Thoracic aorta (tissue), 2 donors: ENCODE results near the gene GH1. TPM values are rescaled to one million over a fixed set of nuclear protein-coding genes. Genes with fewer than 3 reads are reported as not detected.
"Not testable (repeated sequence)": the region's sequence is repeated elsewhere in the genome, so short reads cannot be mapped to it uniquely, and the experiment has no call there.

Experiments used
- ATAC-seq: fragments of 150-250 bp; one replicate; pipeline ENCODE4 v1.8.0; 2017; ENCODE audit warnings: low read depth; ENCODE audit not compliant: insufficient number of reproducible peaks, low FRiP score
- DNase-seq: peaks from one replicate; pipeline ENCODE4 v3.0.0-alpha.2; 2020; ENCODE audit warnings: low spot score
- H3K27ac ChIP-seq, 2 donors: fragments of 200-600 bp; sonication (generic); 1 replicate in 1 of 2; 2 replicates in 1 of 2; pipeline ENCODE4 v1.5.1; 2016; ENCODE audit warnings: mild to moderate bottlenecking in 2 of 2, moderate library complexity in 2 of 2
- H3K27me3 ChIP-seq: fragments of 200-600 bp; sonication (generic); replicated peaks from 2 replicates; pipeline ENCODE4 v1.6.0; 2016; ENCODE audit warnings: mild to moderate bottlenecking; ENCODE audit not compliant: insufficient read depth
- H3K36me3 ChIP-seq: fragments of 200-600 bp; sonication (generic); one replicate; pipeline ENCODE4 v1.5.1; 2016
- H3K4me1 ChIP-seq, 2 donors: fragments of 200-600 bp; sonication (generic); 1 replicate in 1 of 2; 2 replicates in 1 of 2; pipeline versions ENCODE4 v1.5.1 to v1.6.0; 2016; ENCODE audit warnings: low read depth in 2 of 2, mild to moderate bottlenecking in 1 of 2; ENCODE audit not compliant: control insufficient read depth in 1 of 2
- H3K4me3 ChIP-seq: fragments of 200-600 bp; sonication (generic); 2 replicates; pipeline ENCODE4 v1.5.1; 2016; ENCODE audit warnings: mild to moderate bottlenecking
- H3K9me3 ChIP-seq: fragments of 200-600 bp; sonication (generic); 2 replicates; pipeline ENCODE4 v1.5.1; 2016
- total RNA-seq, 2 donors: library from RNA; depleted of rRNA; stranded (reverse); fragments of >200 nt; gene quantifications; one replicate each; pipeline versions ENCODE4 v1.1.0 to v1.2.3, GENCODE V29; 2016
- TF ChIP-seq, protein P1 (sequence below): fragments of 200-600 bp; sonication (generic); IDR thresholded peaks from one replicate; pipeline ENCODE4 v1.5.1; 2019; ENCODE audit warnings: antibody characterized with exemption

GH1 gene
- total RNA-seq = not detected

DNA sequence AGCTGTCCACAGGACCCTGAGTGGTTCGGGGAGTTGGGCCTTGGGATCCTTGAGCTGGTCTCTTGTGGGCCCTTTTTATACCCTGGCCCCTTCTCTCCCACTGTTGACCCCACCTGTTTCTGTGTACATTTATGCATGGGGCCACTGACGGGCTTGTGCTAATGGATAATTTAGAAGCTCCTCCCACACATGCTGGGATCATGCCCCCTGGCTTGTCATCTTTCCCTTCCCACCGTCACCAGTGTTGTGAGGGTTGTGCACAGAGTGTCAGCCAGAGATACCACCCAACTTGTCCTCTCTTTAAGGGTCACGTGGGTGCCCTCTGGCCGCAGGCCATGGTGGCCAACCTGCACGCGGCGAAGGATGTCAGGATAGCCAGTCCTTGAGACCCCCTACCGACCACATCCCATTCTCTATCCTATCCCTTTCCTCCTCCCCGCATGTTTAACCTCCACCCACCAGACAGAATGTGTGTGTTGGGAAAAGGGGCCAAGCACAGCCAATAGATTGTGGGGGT lies at the start of gene GH1:
TSS of gene GH1 (minus strand) at position 51 of the 517 bp plus-strand sequence. CDS start 63 bp downstream, outside the sequence.
- not testable (repeated sequence) for H3K4me3 ChIP-seq, H3K36me3 ChIP-seq, H3K27me3 ChIP-seq, DNase-seq, H3K27ac ChIP-seq, H3K4me1 ChIP-seq, ATAC-seq, H3K9me3 ChIP-seq

DNA sequence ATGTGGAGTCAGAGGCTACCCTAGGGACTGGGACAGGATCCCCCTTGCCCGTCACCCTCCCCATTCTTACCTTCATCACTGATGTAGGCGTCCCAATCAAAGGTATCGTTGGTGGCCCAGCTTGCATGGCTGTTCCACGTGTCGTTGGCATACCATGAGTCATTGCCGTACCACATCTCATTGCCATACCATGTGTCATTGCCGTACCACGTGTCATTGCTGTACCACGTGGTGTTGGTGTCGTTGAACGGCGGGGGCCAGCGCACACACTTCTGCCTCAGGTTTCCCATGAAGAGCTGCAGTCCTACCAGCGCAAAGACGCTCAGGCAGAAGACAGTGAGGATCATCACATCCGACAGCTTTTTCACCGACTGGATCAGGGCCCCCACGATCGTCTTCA lies 49.3 kb upstream of the GH1 start:
- no peaks in the 10 kb centered on the region for H3K36me3 ChIP-seq
- TF ChIP-seq, protein P1, sequence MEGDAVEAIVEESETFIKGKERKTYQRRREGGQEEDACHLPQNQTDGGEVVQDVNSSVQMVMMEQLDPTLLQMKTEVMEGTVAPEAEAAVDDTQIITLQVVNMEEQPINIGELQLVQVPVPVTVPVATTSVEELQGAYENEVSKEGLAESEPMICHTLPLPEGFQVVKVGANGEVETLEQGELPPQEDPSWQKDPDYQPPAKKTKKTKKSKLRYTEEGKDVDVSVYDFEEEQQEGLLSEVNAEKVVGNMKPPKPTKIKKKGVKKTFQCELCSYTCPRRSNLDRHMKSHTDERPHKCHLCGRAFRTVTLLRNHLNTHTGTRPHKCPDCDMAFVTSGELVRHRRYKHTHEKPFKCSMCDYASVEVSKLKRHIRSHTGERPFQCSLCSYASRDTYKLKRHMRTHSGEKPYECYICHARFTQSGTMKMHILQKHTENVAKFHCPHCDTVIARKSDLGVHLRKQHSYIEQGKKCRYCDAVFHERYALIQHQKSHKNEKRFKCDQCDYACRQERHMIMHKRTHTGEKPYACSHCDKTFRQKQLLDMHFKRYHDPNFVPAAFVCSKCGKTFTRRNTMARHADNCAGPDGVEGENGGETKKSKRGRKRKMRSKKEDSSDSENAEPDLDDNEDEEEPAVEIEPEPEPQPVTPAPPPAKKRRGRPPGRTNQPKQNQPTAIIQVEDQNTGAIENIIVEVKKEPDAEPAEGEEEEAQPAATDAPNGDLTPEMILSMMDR = no peak
- no peaks in the 10 kb centered on the region for H3K27me3 ChIP-seq
- no peak overlapping the region for H3K27ac ChIP-seq
- H3K9me3 ChIP-seq = no peaks in the 10 kb centered on the region
- DNase-seq (no peak), ATAC-seq (no peak)
- no peak overlapping the region for H3K4me3 ChIP-seq
- H3K4me1 ChIP-seq = no peaks in the 10 kb centered on the region

DNA sequence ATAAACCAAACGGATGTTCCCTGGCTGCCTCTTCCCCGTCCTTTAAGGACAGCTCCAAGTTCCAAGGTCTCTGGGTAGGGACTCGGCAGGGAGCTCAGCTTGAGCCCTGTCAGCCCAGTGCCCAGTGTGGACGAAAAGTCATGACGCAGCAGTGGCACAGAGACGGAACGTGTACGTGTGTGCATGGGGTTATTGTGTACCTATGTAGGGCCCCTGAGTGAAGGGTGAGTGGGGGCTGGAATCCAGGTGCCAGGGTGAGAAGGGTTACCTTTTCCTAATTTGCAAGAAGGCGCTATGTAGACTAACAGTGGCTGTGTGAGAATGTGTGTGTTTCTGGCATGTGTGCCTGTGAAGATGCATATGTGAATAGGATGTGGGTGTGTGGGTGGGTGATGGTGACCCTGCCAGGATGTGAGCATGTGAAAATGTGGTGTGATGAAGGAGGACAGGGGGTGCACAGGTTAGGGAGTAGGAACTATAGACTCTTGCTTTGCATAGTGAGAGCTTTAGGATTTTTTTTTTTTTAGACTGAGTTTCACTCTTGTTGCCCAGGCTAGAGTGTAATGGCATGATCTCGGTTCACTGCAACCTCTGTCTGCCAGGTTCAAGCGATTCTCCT lies 48.1 kb upstream of the GH1 start:
- no peaks in the 10 kb centered on the region for H3K27me3 ChIP-seq
- ATAC-seq (no peak), DNase-seq (no peak)
- no peaks in the 10 kb centered on the region for H3K36me3 ChIP-seq
- no peaks in the 10 kb centered on the region for H3K4me1 ChIP-seq
- no peak overlapping the region for H3K4me3 ChIP-seq
- TF ChIP-seq, protein P1 = no peak
- no peaks in the 10 kb centered on the region for H3K9me3 ChIP-seq
- H3K27ac ChIP-seq = no peak overlapping the region

DNA sequence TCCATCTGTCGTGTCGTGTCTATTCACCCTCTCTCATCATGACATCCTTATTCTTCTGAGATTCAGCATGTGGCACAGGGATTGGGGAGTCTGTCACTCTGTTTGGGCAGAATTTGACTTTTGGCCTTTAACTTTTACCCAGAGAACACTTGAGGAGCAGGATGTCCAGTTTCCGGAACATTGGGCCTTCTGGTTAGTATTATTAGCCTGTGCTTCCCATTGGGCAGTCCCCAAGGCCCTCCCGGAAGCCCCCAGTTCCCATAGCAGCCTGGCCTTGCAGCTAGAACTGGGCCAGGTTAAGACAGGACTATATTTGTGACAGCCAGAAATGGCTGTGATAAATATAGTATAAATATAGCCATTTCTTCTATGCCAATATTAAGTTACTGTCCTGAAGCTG lies 44.5 kb upstream of the GH1 start:
- no peaks in the 10 kb centered on the region for H3K9me3 ChIP-seq
- no peak overlapping the region for H3K27ac ChIP-seq
- no peaks in the 10 kb centered on the region for H3K27me3 ChIP-seq
- H3K36me3 ChIP-seq = no peaks in the 10 kb centered on the region
- TF ChIP-seq, protein P1 = no peak
- peaks cover 0 to 4% of the 10 kb centered on the region in 2 donors for H3K4me1 ChIP-seq
- no peak overlapping the region for H3K4me3 ChIP-seq
- ATAC-seq = no peak
- DNase-seq = no peak

DNA sequence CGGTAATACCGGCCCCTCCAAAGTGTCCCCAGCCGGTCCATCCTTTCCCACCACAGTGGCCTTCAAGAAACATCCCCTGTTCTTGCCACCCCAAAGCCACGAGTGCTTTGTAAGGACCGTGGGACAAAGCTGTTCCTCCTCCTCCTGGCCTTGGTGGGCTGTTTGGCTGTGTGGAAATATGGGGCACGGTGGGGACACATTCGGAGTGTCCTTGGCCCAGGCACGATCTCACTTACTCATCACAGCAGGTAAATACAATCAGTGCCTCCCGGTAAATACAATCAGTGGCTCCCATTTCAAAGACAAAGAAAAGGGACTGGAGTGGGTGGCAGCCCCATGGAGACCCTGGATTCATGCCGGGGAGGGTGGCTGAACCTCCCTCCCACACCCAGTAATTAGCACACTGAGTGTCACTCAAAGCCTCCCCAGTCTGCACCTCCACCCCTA lies 43.7 kb upstream of the GH1 start:
- TF ChIP-seq, protein P1 = no peak
- Histone ChIP-seq H3K4me1 (peaks cover 0 to 4% of the 10 kb centered on the region in 2 donors), H3K9me3 (no peaks in the 10 kb centered on the region), H3K36me3 (no peaks in the 10 kb centered on the region), H3K4me3 (no peak overlapping the region), H3K27ac (no peak overlapping the region), H3K27me3 (no peaks in the 10 kb centered on the region)
- ATAC-seq (no peak), DNase-seq (no peak)
